Measurements from ENCODE around the gene EPN3.

Gene EPN3

GRCh38 chr17:50539762-50540559 lies 7.4 kb downstream of the EPN3 start:
- peak overlapping the region; percentile 83 for H3K27ac ChIP-seq
- DNase-seq (ENCODE audit: low spot score) = peak; percentile 89
- TF ChIP-seq, protein P1, sequence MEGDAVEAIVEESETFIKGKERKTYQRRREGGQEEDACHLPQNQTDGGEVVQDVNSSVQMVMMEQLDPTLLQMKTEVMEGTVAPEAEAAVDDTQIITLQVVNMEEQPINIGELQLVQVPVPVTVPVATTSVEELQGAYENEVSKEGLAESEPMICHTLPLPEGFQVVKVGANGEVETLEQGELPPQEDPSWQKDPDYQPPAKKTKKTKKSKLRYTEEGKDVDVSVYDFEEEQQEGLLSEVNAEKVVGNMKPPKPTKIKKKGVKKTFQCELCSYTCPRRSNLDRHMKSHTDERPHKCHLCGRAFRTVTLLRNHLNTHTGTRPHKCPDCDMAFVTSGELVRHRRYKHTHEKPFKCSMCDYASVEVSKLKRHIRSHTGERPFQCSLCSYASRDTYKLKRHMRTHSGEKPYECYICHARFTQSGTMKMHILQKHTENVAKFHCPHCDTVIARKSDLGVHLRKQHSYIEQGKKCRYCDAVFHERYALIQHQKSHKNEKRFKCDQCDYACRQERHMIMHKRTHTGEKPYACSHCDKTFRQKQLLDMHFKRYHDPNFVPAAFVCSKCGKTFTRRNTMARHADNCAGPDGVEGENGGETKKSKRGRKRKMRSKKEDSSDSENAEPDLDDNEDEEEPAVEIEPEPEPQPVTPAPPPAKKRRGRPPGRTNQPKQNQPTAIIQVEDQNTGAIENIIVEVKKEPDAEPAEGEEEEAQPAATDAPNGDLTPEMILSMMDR (conservative IDR thresholded peaks at IDR 0.05; ENCODE audit: low read depth) = no peak
- ChIA-PET CTCF (no interaction called here), POLR2A (ENCODE audit: low non-redundant PET) (interaction anchor here (0.6 to 1.0 kb wide), 2 partner anchors 52 to 631 kb away, joined by 3 to 5 read pairs; no protein-coding TSS in a partner anchor)

DNA sequence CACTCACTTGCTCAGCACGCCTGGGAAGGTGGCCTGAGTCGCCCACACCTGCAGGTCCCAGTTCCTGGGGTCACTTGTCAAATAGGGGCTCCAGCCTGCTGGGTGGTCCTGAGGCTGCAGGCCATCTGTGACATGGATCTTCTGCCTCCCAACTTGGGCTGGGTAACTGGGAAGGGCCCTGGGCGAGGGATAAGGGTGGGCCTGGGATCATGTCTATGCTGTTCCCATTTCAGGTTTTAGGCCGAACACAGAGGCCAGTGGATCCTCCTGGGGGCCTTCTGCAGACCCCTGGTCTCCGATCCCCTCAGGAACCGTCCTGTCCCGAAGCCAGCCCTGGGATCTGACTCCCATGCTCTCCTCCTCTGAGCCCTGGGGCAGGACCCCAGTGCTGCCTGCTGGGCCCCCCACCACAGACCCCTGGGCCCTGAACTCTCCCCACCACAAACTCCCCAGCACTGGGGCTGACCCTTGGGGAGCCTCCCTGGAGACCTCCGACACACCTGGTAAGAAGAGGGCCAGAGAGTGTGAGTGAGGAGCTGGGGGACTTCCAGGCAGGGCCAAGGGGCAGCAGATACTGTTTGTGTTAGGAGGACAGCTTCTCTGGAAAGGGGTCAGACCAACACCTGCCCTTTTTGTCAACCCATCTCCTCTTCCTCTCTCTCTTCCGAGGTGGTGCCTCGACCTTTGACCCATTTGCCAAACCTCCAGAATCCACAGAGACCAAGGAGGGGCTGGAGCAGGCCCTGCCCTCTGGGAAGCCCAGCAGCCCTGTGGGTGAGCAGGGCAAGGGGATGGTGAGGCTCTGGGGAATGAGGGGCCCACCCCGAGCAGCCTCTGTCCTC lies 8.2 kb downstream of the EPN3 start:
- TF ChIP-seq, protein P1 (conservative IDR thresholded peaks at IDR 0.05; ENCODE audit: low read depth) = no peak
- DNase-seq (ENCODE audit: low spot score) = no peak
- CTCF ChIA-PET = interaction anchor here (0.6 to 1.9 kb wide), 4 partner anchors 18 to 159 kb away, joined by 4 to 9 read pairs (median 4); partner anchors contain the start of gene LRRC59
- H3K27ac ChIP-seq = peak overlapping the region; percentile 83
- POLR2A ChIA-PET (ENCODE audit: low non-redundant PET) = interaction anchor here (0.6 to 1.0 kb wide), 2 partner anchors 53 to 514 kb away, joined by 3 read pairs; no protein-coding TSS in a partner anchor

DNA sequence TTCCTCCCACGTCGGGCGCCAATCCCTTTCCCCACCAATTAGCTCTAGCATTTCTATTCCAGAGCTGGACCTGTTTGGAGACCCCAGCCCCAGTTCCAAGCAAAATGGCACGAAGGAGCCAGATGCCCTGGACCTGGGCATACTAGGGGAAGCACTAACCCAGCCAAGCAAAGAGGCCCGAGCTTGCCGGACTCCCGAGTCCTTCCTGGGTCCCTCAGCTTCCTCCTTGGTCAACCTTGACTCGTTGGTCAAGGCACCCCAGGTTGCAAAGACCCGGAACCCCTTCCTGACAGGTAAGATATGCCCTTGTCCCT lies 8.8 kb downstream of the EPN3 start:
- POLR2A ChIA-PET (ENCODE audit: low non-redundant PET) = interaction anchor here (1.0 kb wide), 1 partner anchor 54 kb away, joined by 3 read pairs; no protein-coding TSS in a partner anchor
- no peak for DNase-seq (ENCODE audit: low spot score)
- TF ChIP-seq, protein P1 (conservative IDR thresholded peaks at IDR 0.05; ENCODE audit: low read depth) = no peak
- peak overlapping the region; percentile 83 for H3K27ac ChIP-seq
- CTCF ChIA-PET = interaction anchor here (0.6 to 1.9 kb wide), 6 partner anchors 10 to 271 kb away, joined by 3 to 9 read pairs (median 4); partner anchors contain the start of gene LRRC59

DNA sequence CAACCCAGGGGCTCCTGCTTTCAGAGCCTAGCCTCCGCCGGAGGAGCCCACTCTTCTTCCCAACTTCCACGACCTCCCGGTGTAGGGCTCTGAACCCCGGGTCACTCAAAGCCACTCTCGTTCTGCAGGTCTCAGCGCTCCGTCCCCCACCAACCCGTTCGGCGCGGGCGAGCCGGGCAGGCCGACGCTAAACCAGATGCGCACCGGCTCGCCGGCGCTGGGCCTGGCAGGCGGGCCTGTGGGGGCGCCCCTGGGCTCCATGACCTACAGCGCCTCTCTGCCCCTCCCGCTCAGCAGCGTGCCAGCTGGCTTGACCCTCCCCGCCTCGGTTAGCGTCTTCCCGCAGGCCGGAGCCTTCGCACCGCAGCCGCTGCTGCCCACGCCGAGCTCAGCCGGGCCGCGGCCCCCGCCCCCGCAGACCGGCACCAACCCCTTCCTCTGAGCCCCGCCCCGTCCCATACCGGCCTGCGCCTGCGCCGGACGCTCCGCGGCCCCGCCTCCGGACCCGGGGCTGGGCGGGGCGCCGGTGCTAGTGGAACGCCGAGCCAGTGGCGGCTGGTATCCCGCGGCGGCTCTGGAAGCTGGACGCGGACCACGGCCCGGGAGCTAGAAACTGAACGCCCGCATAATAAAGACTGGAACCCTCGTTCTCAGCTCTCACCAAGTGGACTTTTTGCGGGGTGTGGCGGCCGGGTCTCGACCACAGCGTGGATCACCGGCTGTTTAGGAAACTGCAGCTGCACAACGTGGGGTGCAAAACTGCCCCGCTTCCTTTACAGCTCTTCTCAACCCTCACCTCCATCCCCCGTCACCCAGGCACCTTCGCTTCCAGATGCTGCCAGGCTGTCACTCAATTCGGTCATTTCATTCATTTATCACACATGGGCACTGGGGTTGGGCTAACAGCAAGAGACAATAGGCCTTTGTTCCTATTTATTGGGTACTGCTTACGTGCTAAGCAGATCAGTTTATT lies 9.5 kb downstream of the EPN3 start:
- peak overlapping the region; percentile 83 for H3K27ac ChIP-seq
- CTCF ChIA-PET = interaction anchor here (0.6 to 1.9 kb wide), 12 partner anchors 8 to 507 kb away, joined by 3 to 9 read pairs (median 4); partner anchors contain the start of gene LRRC59
- TF ChIP-seq, protein P1 (conservative IDR thresholded peaks at IDR 0.05; ENCODE audit: low read depth) = peak; percentile 38
- peak; percentile 93 for DNase-seq (ENCODE audit: low spot score)
- POLR2A ChIA-PET (ENCODE audit: low non-redundant PET) = interaction anchor here (1.0 kb wide), 1 partner anchor 59 kb away, joined by 6 read pairs; no protein-coding TSS in a partner anchor

DNA sequence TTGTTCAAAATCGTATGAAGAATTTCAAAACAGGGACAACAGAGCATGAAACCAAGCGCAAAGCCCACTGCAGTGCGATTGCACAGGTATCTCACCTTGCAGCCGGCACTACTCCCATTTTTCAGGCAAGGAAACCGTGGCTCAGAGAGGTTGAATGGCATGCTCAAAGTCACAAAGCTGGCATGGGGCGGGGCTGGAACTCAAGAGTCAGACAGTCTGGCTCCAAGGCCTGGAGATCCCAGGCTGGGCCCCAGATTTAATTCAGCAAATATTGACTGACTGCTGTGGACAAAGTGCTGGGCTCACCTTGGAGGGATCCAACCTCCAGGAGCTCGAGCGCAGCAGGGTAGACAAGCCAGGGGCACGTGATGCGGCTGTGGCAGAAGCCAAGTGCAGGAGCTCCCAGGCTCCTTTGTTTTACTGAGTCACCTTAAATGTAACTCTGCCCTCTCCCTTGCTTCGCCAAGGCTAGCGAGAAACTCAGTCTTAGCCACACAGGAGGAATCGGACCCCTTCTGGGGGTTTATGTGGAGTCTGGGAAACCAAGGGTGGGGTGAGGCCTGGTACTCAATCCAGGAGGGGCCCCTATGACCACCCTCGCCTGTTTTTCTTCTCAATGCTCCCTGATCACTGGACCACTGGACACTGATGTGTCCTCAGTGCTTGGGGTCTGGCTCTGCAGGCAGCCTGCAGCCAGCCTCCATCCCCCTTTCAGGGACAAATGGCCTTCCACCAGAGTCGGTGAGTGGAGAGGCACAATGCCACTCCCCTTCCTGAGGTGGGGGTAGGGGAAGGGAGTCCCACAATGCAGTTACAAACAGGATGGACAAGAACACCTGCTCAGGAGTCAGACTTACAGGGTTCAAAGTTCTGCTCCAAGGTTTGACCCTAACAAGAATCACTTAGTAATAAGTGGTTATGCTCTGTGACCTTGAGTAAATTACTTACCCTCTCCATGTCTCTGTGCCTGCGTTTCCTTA lies 10.6 kb downstream of the EPN3 start:
- ChIA-PET CTCF (interaction anchor here (0.5 to 1.9 kb wide), 11 partner anchors 9 to 87 kb away, joined by 3 to 9 read pairs (median 3); no protein-coding TSS in a partner anchor), POLR2A (ENCODE audit: low non-redundant PET) (interaction anchor here (1.0 kb wide), 1 partner anchor 60 kb away, joined by 6 read pairs; no protein-coding TSS in a partner anchor)
- DNase-seq (ENCODE audit: low spot score) = no peak
- TF ChIP-seq, protein P1 (conservative IDR thresholded peaks at IDR 0.05; ENCODE audit: low read depth) = no peak
- H3K27ac ChIP-seq = peak overlapping the region; percentile 83

Data from RWPE1 (cell line).